Thoracic aorta (tissue), 2 donors: ENCODE measurements around the gene FIZ1. TPM values are rescaled to one million over a fixed set of nuclear protein-coding genes. Genes with fewer than 3 reads are reported as not detected.
A peak's percentile ranks its signal among the peaks of the same experiment; 100 is the strongest.

ENCODE experiments used
- ATAC-seq: fragments of 150-250 bp; one replicate; pipeline ENCODE4 v1.8.0; 2017; ENCODE audit warnings: low read depth; ENCODE audit not compliant: insufficient number of reproducible peaks, low FRiP score
- DNase-seq: peaks from one replicate; pipeline ENCODE4 v3.0.0-alpha.2; 2020; ENCODE audit warnings: low spot score
- H3K27ac ChIP-seq, 2 donors: fragments of 200-600 bp; sonication (generic); 1 replicate in 1 of 2; 2 replicates in 1 of 2; pipeline ENCODE4 v1.5.1; 2016; ENCODE audit warnings: mild to moderate bottlenecking in 2 of 2, moderate library complexity in 2 of 2
- H3K27me3 ChIP-seq: fragments of 200-600 bp; sonication (generic); replicated peaks from 2 replicates; pipeline ENCODE4 v1.6.0; 2016; ENCODE audit warnings: mild to moderate bottlenecking; ENCODE audit not compliant: insufficient read depth
- H3K36me3 ChIP-seq: fragments of 200-600 bp; sonication (generic); one replicate; pipeline ENCODE4 v1.5.1; 2016
- H3K4me1 ChIP-seq, 2 donors: fragments of 200-600 bp; sonication (generic); 1 replicate in 1 of 2; 2 replicates in 1 of 2; pipeline versions ENCODE4 v1.5.1 to v1.6.0; 2016; ENCODE audit warnings: low read depth in 2 of 2, mild to moderate bottlenecking in 1 of 2; ENCODE audit not compliant: control insufficient read depth in 1 of 2
- H3K4me3 ChIP-seq: fragments of 200-600 bp; sonication (generic); 2 replicates; pipeline ENCODE4 v1.5.1; 2016; ENCODE audit warnings: mild to moderate bottlenecking
- H3K9me3 ChIP-seq: fragments of 200-600 bp; sonication (generic); 2 replicates; pipeline ENCODE4 v1.5.1; 2016
- total RNA-seq, 2 donors: library from RNA; depleted of rRNA; stranded (reverse); fragments of >200 nt; gene quantifications; one replicate each; pipeline versions ENCODE4 v1.1.0 to v1.2.3, GENCODE V29; 2016
- TF ChIP-seq, protein P1 (sequence below): fragments of 200-600 bp; sonication (generic); IDR thresholded peaks from one replicate; pipeline ENCODE4 v1.5.1; 2019; ENCODE audit warnings: antibody characterized with exemption

The FIZ1 gene
- total RNA-seq, 2 donors from 2014 or later = 9.5 to 17.3 TPM

GRCh38 chr19:55623561-55623960, 24.2 kb upstream of the FIZ1 start:
- Histone ChIP-seq H3K27ac (peak overlapping the region; percentile 38 to 93), H3K27me3 (no peaks in the 10 kb centered on the region), H3K4me1 (peaks cover 0 to 6% of the 10 kb centered on the region in 2 donors), H3K4me3 (peak overlapping the region; percentile 94), H3K9me3 (no peaks in the 10 kb centered on the region), H3K36me3 (no peaks in the 10 kb centered on the region)
- DNase-seq = no peak
- no peak for ATAC-seq
- TF ChIP-seq, protein P1, sequence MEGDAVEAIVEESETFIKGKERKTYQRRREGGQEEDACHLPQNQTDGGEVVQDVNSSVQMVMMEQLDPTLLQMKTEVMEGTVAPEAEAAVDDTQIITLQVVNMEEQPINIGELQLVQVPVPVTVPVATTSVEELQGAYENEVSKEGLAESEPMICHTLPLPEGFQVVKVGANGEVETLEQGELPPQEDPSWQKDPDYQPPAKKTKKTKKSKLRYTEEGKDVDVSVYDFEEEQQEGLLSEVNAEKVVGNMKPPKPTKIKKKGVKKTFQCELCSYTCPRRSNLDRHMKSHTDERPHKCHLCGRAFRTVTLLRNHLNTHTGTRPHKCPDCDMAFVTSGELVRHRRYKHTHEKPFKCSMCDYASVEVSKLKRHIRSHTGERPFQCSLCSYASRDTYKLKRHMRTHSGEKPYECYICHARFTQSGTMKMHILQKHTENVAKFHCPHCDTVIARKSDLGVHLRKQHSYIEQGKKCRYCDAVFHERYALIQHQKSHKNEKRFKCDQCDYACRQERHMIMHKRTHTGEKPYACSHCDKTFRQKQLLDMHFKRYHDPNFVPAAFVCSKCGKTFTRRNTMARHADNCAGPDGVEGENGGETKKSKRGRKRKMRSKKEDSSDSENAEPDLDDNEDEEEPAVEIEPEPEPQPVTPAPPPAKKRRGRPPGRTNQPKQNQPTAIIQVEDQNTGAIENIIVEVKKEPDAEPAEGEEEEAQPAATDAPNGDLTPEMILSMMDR = no peak

DNA sequence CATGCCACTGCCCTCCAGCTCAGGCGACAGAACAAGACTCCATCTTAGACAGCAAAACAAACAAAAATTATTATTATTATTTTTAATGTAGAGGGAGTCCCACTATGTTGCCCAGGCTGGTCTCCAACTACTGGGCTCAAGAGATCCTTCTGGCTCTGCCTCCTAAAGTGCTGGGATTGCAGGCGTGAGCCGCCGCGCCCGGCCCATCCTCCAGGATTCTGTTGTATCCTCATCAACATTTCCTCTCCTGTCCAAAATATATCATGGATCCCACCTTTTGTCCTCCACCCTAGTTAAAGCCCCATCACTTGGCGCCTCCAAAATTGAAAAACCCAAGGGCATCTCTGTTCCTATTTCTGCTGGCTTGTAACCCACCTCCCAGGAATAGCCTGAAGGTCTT, 23.8 kb upstream of the FIZ1 start:
- Histone ChIP-seq H3K9me3 (no peaks in the 10 kb centered on the region), H3K4me3 (no peak overlapping the region), H3K36me3 (no peaks in the 10 kb centered on the region), H3K4me1 (peaks cover 0 to 6% of the 10 kb centered on the region in 2 donors), H3K27ac (peak overlapping the region in 1 of 2 donors; percentile 38), H3K27me3 (no peaks in the 10 kb centered on the region)
- DNase-seq (no peak), ATAC-seq (no peak)
- TF ChIP-seq, protein P1 = no peak

DNA sequence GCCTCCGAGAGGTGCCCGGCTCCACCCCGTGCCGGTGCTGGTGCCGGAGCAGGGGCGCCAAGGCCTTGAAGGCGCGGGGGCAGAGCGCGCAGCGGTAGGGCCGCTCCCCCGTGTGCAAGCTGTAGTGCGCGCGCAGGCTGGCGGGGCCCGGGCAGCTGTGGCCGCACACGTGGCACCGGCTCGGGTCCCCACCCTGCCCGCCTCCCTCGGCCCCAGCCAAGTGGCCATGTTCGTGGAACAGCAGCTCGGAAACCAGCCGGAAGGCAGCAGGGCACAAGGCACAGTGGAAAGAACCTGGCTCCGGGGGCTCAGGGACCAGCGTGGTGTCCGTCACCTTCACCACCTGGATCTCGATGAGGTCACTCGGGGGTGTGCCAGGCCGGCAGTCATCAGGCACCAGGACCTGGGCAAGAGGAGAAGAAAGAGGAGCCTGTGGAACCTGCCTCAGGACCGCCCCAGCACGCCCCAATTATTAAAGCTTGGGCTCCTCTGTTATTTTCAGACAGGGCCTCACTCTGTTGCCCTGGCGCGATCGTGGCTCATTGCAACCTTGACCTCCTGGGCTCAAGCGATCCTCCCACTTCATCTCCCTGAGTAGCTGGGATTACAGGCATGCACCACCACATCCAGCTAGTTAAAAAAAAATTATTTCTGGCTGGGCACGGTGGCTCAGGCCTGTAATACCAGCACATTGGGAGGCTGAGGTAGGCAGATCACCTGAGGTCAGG, 23.1 kb upstream of the FIZ1 start:
- H3K27ac ChIP-seq = no peak overlapping the region
- ATAC-seq = no peak

GRCh38 chr19:55621673-55622231, 22.4 kb upstream of the FIZ1 start:
- Histone ChIP-seq H3K27me3 (no peaks in the 10 kb centered on the region), H3K4me3 (no peak overlapping the region), H3K27ac (no peak overlapping the region), H3K36me3 (peaks cover 8% of the 10 kb centered on the region), H3K9me3 (no peaks in the 10 kb centered on the region), H3K4me1 (peaks cover 0 to 6% of the 10 kb centered on the region in 2 donors)
- ATAC-seq (no peak), DNase-seq (no peak)
- TF ChIP-seq, protein P1 = no peak

More for the DNA sequence above, 23.1 kb upstream of the FIZ1 start:
- Histone ChIP-seq H3K4me3 (no peak overlapping the region), H3K27me3 (no peaks in the 10 kb centered on the region), H3K4me1 (peaks cover 0 to 6% of the 10 kb centered on the region in 2 donors), H3K36me3 (peaks cover 5% of the 10 kb centered on the region), H3K9me3 (no peaks in the 10 kb centered on the region)
- no peak for DNase-seq
- TF ChIP-seq, protein P1 = no peak

- no peak for ATAC-seq
- TF ChIP-seq, protein P1 = no peak
Observed at GRCh38 chr19:55621205-55621672, 21.9 kb upstream of the FIZ1 start.

More at GRCh38 chr19:55621205-55621672, 21.9 kb upstream of the FIZ1 start:
- Histone ChIP-seq H3K27me3 (no peaks in the 10 kb centered on the region), H3K9me3 (no peaks in the 10 kb centered on the region), H3K36me3 (peaks cover 13% of the 10 kb centered on the region), H3K4me3 (no peak overlapping the region), H3K27ac (no peak overlapping the region), H3K4me1 (peaks cover 0 to 6% of the 10 kb centered on the region in 2 donors)
- DNase-seq = no peak
